Body of pancreas (tissue), 4 donors: ENCODE data around the gene NLRP3.

Experiments used
- CTCF ChIP-seq, 7 experiments: fragments of 450-650 bp in 4 of 7; fragments of 200-600 bp in 3 of 7; sonication (generic) in 3 of 7; IDR thresholded peaks; one replicate each; pipeline ENCODE4 v1.5.1; 2016 to 2019; ENCODE audit warnings: antibody characterized with exemption in 7 of 7
- POLR2A ChIP-seq, 3 donors: fragments of 450-650 bp; IDR thresholded peaks; one replicate each; pipeline ENCODE4 v1.6.1; 2016; ENCODE audit warnings: antibody characterized with exemption in 3 of 3, mild to moderate bottlenecking in 2 of 3

GRCh38 chr1:247415423-247416361 lies at the start of gene NLRP3:
- TF ChIP-seq POLR2A (IDR thresholded peaks at IDR 0.05), result peak in 2 of 3 donors; percentile 51 to 73
- TF ChIP-seq CTCF (IDR thresholded peaks at IDR 0.05), result no peak
